GM06990 (cell line): ENCODE data around the gene CHAF1A.

Experiments used
- DNase-seq: peaks from one replicate; pipeline ENCODE4 v3.0.0-alpha.2; 2011; ENCODE audit not compliant: insufficient read length; ENCODE audit errors: extremely low read depth
- H3K27me3 ChIP-seq: replicated peaks from 2 replicates; pipeline ENCODE4 v1.6.0; 2011; ENCODE audit warnings: low read length; ENCODE audit not compliant: control insufficient read depth, insufficient read depth
- H3K36me3 ChIP-seq: 2 replicates; pipeline ENCODE4 v1.5.1; 2011; ENCODE audit warnings: low read length; ENCODE audit not compliant: control insufficient read depth, insufficient read depth
- H3K4me3 ChIP-seq: replicated peaks from 2 replicates; pipeline ENCODE4 v1.5.1; 2011; ENCODE audit warnings: low read depth, mild to moderate bottlenecking, control low read depth, low read length
- TF ChIP-seq, protein P1 (sequence below): IDR thresholded peaks from 2 replicates; pipeline ENCODE4 v1.5.1; 2011; ENCODE audit warnings: low read length, control low read depth, mild to moderate bottlenecking, inconsistent platforms; ENCODE audit not compliant: insufficient read depth, poor library complexity, severe bottlenecking

CHAF1A gene

DNA sequence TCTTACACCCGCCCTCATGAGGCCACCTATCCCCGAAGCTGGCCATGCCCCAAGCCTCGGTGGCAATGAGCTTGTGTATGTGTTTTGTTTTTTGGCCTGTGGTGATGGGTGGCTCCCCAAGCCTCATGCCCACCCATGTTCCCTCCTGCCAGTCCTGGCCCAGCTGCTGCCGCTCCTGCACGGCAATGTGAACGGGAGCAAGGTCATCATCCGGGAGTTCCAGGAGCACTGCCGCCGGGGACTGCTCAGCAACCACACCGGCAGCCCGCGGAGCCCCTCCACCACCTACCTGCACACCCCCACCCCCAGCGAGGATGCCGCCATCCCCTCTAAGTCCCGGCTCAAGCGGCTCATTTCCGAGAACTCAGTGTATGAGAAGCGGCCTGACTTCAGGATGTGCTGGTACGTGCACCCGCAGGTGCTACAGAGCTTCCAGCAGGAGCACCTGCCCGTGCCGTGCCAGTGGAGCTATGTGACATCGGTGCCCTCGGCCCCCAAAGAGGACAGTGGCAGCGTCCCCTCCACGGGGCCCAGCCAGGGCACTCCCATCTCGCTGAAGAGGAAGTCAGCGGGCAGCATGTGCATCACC is 30.6 kb downstream of the CHAF1A start:
- Histone ChIP-seq H3K4me3 (no peak overlapping the region), H3K36me3 (peaks cover 29% of the 10 kb centered on the region), H3K27me3 (no peaks in the 10 kb centered on the region)
- DNase-seq, result no peak
- TF ChIP-seq, protein P1, sequence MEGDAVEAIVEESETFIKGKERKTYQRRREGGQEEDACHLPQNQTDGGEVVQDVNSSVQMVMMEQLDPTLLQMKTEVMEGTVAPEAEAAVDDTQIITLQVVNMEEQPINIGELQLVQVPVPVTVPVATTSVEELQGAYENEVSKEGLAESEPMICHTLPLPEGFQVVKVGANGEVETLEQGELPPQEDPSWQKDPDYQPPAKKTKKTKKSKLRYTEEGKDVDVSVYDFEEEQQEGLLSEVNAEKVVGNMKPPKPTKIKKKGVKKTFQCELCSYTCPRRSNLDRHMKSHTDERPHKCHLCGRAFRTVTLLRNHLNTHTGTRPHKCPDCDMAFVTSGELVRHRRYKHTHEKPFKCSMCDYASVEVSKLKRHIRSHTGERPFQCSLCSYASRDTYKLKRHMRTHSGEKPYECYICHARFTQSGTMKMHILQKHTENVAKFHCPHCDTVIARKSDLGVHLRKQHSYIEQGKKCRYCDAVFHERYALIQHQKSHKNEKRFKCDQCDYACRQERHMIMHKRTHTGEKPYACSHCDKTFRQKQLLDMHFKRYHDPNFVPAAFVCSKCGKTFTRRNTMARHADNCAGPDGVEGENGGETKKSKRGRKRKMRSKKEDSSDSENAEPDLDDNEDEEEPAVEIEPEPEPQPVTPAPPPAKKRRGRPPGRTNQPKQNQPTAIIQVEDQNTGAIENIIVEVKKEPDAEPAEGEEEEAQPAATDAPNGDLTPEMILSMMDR, result no peak

DNA sequence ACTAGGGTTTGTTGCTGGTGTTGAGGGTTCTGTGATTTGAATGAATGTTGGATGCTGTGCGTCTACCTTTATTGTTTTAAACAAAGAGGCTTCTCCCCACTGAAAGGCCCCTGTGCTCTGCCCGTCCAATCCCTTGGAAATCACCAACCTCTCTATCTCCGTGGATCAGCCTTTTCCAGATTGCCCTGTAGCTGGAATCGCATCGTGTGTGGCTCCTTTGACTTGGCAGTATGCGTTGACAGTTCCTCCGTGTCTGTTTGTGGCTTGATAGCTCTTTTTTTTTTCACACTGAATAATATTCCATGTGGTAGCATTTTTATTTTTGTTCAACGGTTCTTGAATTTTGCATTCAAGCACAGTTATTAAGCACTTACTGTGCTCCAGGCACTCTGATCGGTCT is 32.0 kb downstream of the CHAF1A start:
- TF ChIP-seq, protein P1, result no peak
- Histone ChIP-seq H3K27me3 (no peaks in the 10 kb centered on the region), H3K4me3 (no peak overlapping the region), H3K36me3 (peaks cover 24% of the 10 kb centered on the region)
- DNase-seq, result no peak

DNA sequence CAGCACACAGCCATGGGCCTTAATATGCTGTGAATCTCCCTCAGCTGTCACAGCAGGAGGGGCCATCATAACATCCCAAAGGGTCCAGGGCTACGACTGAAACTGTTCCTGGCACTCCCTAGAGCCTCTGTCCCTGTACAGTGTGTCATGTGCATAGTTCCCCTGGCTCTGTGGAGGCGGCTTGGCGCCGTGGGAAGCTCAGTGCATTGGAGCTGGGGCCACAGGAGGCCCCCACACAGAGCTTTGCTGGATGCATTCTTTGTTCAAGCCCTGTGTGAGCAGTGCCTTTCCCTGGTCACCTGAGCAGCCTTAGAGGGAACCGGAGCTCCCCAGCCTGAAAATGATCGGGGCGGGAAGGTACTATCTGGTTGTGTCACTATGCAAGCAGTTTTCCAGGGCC is 33.8 kb downstream of the CHAF1A start:
- no peak for DNase-seq
- no peaks in the 10 kb centered on the region for H3K27me3 ChIP-seq
- TF ChIP-seq, protein P1, result no peak
- peaks cover 20% of the 10 kb centered on the region for H3K36me3 ChIP-seq
- H3K4me3 ChIP-seq, result no peak overlapping the region

DNA sequence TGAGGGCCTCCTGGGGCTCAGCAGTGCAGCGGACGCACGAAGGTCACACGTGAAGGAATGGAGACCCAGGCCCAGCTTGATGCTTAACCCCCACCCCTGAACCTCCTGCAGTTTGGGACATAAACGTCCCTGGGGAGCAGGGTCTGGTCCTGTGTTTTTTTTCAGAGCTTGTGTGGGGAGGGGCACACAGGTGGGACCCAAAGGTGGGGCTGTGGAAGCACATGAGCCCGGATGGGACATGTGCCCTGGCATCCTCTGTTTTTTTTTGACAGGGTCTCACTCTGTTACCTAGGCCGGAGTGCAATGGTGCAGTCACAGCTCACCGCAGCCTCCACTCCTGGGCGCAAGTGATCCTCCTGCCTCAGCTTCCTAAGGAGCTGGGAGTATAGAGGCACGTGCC is 34.7 kb downstream of the CHAF1A start:
- Histone ChIP-seq H3K4me3 (no peak overlapping the region), H3K36me3 (peaks cover 20% of the 10 kb centered on the region), H3K27me3 (no peaks in the 10 kb centered on the region)
- TF ChIP-seq, protein P1, result no peak
- DNase-seq, result no peak

DNA sequence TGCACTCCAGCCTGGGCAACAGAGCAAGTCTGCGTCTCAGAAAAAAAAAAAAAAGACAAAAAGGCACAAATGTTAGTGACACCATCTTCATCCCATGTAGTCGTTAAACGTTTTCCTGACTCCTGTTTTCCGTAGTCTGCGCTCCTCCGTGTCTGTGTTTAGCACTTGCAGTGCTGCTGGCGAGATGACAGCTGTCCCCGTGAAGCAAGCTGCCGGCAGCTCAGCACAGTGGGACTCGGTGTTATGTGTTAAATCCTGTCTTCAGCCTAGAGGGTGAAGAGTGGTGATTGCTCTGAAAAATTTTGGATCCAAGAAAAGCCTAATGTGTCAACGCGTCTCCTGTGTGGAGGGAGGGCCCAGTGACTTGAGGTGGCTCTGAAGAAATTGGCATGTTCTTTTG is 36.8 kb downstream of the CHAF1A start:
- no peak for DNase-seq
- Histone ChIP-seq H3K36me3 (peaks cover 13% of the 10 kb centered on the region), H3K27me3 (no peaks in the 10 kb centered on the region), H3K4me3 (no peak overlapping the region)
- TF ChIP-seq, protein P1, result no peak
